MG63 (cell line): Measurements from ENCODE around the gene PPP3CA. TPM values are rescaled to one million over a fixed set of nuclear protein-coding genes. Genes with fewer than 3 reads are reported as not detected.

Source experiments
- DNase-seq: peaks from one replicate; pipeline ENCODE4 v3.0.0-alpha.2; 2020
- H3K27me3 ChIP-seq: fragments of 250-450 bp; sonication (Bioruptor Pico); 2 replicates; pipeline ENCODE4 v1.5.1; 2020; ENCODE audit warnings: mild to moderate bottlenecking, moderate library complexity
- H3K36me3 ChIP-seq: fragments of 250-450 bp; sonication (Bioruptor Pico); 2 replicates; pipeline ENCODE4 v1.5.1; 2020; ENCODE audit warnings: mild to moderate bottlenecking, moderate library complexity
- H3K4me3 ChIP-seq: fragments of 250-450 bp; sonication (Bioruptor Pico); 2 replicates; pipeline ENCODE4 v1.5.1; 2020; ENCODE audit warnings: mild to moderate bottlenecking, moderate library complexity
- H3K9me3 ChIP-seq: fragments of 250-450 bp; sonication (Bioruptor Pico); 2 replicates; pipeline ENCODE4 v1.5.1; 2020; ENCODE audit warnings: mild to moderate bottlenecking, moderate library complexity
- total RNA-seq: library from RNA; depleted of rRNA; stranded (reverse); fragments of >200 nt; shearing (Covaris generic); gene quantifications from 2 replicates; pipeline ENCODE4 v1.2.3, GENCODE V29; 2014; ENCODE audit warnings: low replicate concordance

The PPP3CA gene
- total RNA-seq, 1 experiment from 2014 or later = 25.4 TPM

DNA sequence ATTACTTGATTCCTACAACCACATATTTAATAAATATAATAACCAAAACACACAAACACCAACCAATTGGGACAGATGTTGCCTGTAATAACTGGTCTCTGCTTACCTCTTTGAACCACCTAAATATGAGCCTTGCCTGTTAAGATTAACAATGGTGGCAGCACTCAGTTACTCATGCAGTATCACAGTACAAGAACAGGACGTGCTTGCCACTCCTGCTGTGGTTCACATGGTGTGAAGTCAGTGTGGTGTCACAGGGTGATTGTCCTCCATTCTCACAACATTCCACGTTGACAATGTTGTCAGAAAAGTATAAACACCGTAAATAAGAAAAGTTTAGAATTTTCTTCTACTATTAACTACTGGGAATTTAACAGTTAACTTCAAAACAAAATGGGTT lies 365.0 kb downstream of the PPP3CA start:
- no peaks in the 10 kb centered on the region for H3K27me3 ChIP-seq
- no peak for DNase-seq
- H3K4me3 ChIP-seq = no peak overlapping the region

DNA sequence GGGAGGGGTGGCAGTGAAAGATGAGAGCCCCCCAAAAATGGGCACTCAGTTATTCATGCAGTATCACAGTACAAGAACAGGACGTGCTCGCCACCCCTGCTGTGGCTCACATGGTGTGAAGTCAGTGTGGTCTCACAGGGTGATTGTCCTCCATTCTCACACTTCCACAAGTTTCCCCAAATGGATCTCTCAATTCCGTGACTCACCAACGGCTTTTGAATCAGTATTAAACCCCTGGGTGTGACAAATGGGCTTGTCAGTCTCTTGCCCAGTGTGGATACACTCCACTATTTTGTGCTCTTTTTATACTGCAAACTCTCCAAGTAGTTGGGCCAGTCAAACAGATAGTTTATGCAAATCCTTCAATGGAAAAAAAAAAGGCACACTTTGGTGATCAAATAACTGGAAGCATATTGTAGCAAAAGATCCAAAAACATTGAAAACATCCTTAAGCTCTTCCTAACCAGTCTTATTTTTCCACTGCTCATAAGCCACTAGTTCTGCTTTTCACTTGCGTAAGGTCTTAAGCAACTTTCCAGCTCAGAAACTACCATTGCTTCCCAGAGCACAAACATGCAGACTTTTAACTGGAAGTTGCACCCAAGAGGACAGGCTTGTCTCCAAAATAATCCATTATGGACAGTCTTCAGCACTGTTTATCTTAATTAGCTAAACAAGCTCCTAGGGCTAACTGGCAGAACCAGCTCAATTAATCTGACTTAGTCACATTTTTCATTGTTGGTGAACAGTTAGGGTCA lies 365.7 kb downstream of the PPP3CA start:
- Histone ChIP-seq H3K27me3 (no peaks in the 10 kb centered on the region), H3K36me3 (no peaks in the 10 kb centered on the region), H3K4me3 (no peak overlapping the region), H3K9me3 (no peaks in the 10 kb centered on the region)
- DNase-seq = no peak

More for the DNA sequence above, 365.0 kb downstream of the PPP3CA start:
- no peaks in the 10 kb centered on the region for H3K9me3 ChIP-seq
- no peaks in the 10 kb centered on the region for H3K36me3 ChIP-seq

- no peak for DNase-seq
- H3K27me3 ChIP-seq = no peaks in the 10 kb centered on the region
- H3K4me3 ChIP-seq = no peak overlapping the region
- no peaks in the 10 kb centered on the region for H3K9me3 ChIP-seq
- H3K36me3 ChIP-seq = no peaks in the 10 kb centered on the region
These were observed 367.6 kb downstream of the PPP3CA start for GRCh38 chr4:100979736-100980135.

- H3K36me3 ChIP-seq = no peaks in the 10 kb centered on the region
- H3K4me3 ChIP-seq = no peak overlapping the region
- H3K27me3 ChIP-seq = no peaks in the 10 kb centered on the region
- no peaks in the 10 kb centered on the region for H3K9me3 ChIP-seq
- DNase-seq = no peak
These were observed 369.5 kb downstream of the PPP3CA start for GRCh38 chr4:100977746-100978397.

- Histone ChIP-seq H3K36me3 (no peaks in the 10 kb centered on the region), H3K4me3 (no peak overlapping the region), H3K27me3 (no peaks in the 10 kb centered on the region), H3K9me3 (no peaks in the 10 kb centered on the region)
- no peak for DNase-seq
These were observed 370.1 kb downstream of the PPP3CA start for GRCh38 chr4:100977274-100977673.
